Gastroesophageal sphincter (tissue), 4 donors: Measurements from ENCODE around the gene CSNK1G3. TPM values are rescaled to one million over a fixed set of nuclear protein-coding genes. Genes with fewer than 3 reads are reported as not detected.
"Not testable (repeated sequence)": the region's sequence is repeated elsewhere in the genome, so short reads cannot be mapped to it uniquely, and the experiment has no call there.

ENCODE experiments used
- ATAC-seq: fragments of 150-250 bp; one replicate; pipeline ENCODE4 v1.9.1; 2016; ENCODE audit warnings: mild to moderate bottlenecking, moderate library complexity
- H3K27ac ChIP-seq, 4 donors: fragments of 200-600 bp; sonication (generic) in 3 of 4; 1 replicate in 3 of 4; 2 replicates in 1 of 4; pipeline ENCODE4 v1.5.1; 2016 to 2019
- H3K27me3 ChIP-seq: fragments of 200-600 bp; sonication (generic); one replicate; pipeline ENCODE4 v1.5.1; 2019
- H3K36me3 ChIP-seq, 2 donors: fragments of 200-600 bp; sonication (generic); one replicate each; pipeline ENCODE4 v1.5.1; 2019; ENCODE audit warnings: control low read depth in 1 of 2
- H3K4me1 ChIP-seq, 3 donors: fragments of 200-600 bp; sonication (generic); 1 replicate in 2 of 3; 2 replicates in 1 of 3; pipeline ENCODE4 v1.5.1; 2016 to 2019; ENCODE audit warnings: control low read depth in 2 of 3
- H3K4me3 ChIP-seq, 2 donors: fragments of 200-600 bp; sonication (generic); one replicate each; pipeline ENCODE4 v1.5.1; 2019; ENCODE audit warnings: mild to moderate bottlenecking in 1 of 2, moderate library complexity in 1 of 2
- H3K9me3 ChIP-seq, 3 donors: fragments of 200-600 bp; sonication (generic); one replicate each; pipeline ENCODE4 v1.5.1; 2017 to 2019; ENCODE audit warnings: control low read depth in 2 of 3
- CTCF ChIP-seq, 4 experiments: fragments of 200-600 bp in 2 of 4; fragments of 450-650 bp in 2 of 4; sonication (generic) in 1 of 4; IDR thresholded peaks; one replicate each; pipeline ENCODE4 v1.5.1; 2017 to 2019; ENCODE audit warnings: antibody characterized with exemption in 4 of 4, mild to moderate bottlenecking in 2 of 4, moderate library complexity in 2 of 4
- EP300 ChIP-seq: sonication (generic); formaldehyde crosslinking; IDR thresholded peaks from one replicate; pipeline ENCODE4 v1.6.1; 2017; ENCODE audit warnings: antibody characterized with exemption, mild to moderate bottlenecking
- POLR2A ChIP-seq, 2 donors: fragments of 450-650 bp; IDR thresholded peaks; one replicate each; pipeline ENCODE4 v1.6.1; 2017; ENCODE audit warnings: antibody characterized with exemption in 2 of 2, mild to moderate bottlenecking in 2 of 2, moderate library complexity in 1 of 2
- POLR2AphosphoS5 ChIP-seq: sonication (generic); formaldehyde crosslinking; IDR thresholded peaks from one replicate; pipeline ENCODE4 v1.6.1; 2017; ENCODE audit warnings: antibody characterized with exemption
- WGBS, 2 donors: methylation state at CpG; one replicate each; pipeline ENCODE4 v1.1.5; 2018; ENCODE audit warnings: low coverage in 1 of 2; 5-methylcytosine and 5-hydroxymethylcytosine counted together
- total RNA-seq, 4 donors: library from RNA; depleted of rRNA; stranded (reverse); fragments of >200 nt; gene quantifications; one replicate each; pipeline ENCODE4 v1.1.0, GENCODE V29; 2016

Gene CSNK1G3
- total RNA-seq: 10 to 100 TPM; 42.8 to 65.0 (median 55.6) TPM

- H3K9me3 ChIP-seq: no peaks in the 10 kb centered on the region
- TF ChIP-seq POLR2AphosphoS5 (peak; percentile 99), POLR2A (IDR thresholded peaks at IDR 0.05) (peak; percentile 87 to 90), EP300 (no peak), CTCF (IDR thresholded peaks at IDR 0.05) (peak in 1 of 4 experiments; percentile 8)
- ATAC-seq: peak; percentile 98
- no peaks in the 10 kb centered on the region for H3K36me3 ChIP-seq
- H3K4me1 ChIP-seq: peaks cover 0 to 43% (median 9%) of the 10 kb centered on the region in 3 donors
- H3K27me3 ChIP-seq: no peaks in the 10 kb centered on the region
- peak within 1 kb of the TSS; percentile 85 to 86 for H3K4me3 ChIP-seq
- H3K27ac ChIP-seq: peak within 1 kb of the TSS; percentile 85 to 98 (median 97)
- 2 to 4% methylated on average over 21 to 35 of the region's 82 CpGs for WGBS, 2 donors
Measured at GRCh38 chr5:123511648-123512605, at the start of gene CSNK1G3. Gene CSNK1G3, plus strand, starts transcription at chr5:123512177. Its CDS starts 33,487 bp downstream, at chr5:123545664.

GRCh38 chr5:123466839-123467238, 45.1 kb upstream of the CSNK1G3 start:
- WGBS, 2 donors: 75% methylated on average over 1 of the region's 1 CpG; no CpG with 5 or more reads in 1 of the 2 donors

GRCh38 chr5:123471385-123471784, 40.6 kb upstream of the CSNK1G3 start:
- Histone ChIP-seq H3K27ac (no peak overlapping the region), H3K4me3 (no peak overlapping the region), H3K4me1 (no peaks in the 10 kb centered on the region), H3K9me3 (no peaks in the 10 kb centered on the region), H3K27me3 (no peaks in the 10 kb centered on the region), H3K36me3 (no peaks in the 10 kb centered on the region)
- TF ChIP-seq EP300: no peak
- TF ChIP-seq CTCF (IDR thresholded peaks at IDR 0.05): no peak
- no peak for TF ChIP-seq POLR2A (IDR thresholded peaks at IDR 0.05)
- no peak for TF ChIP-seq POLR2AphosphoS5
- WGBS, 2 donors: 83 to 85% methylated on average over 3 of the region's 3 CpGs
- ATAC-seq: no peak

More at GRCh38 chr5:123466839-123467238, 45.1 kb upstream of the CSNK1G3 start:
- H3K4me3 ChIP-seq, H3K27me3 ChIP-seq, H3K36me3 ChIP-seq, H3K27ac ChIP-seq, H3K9me3 ChIP-seq, ATAC-seq, H3K4me1 ChIP-seq: not testable (repeated sequence)

GRCh38 chr5:123472150-123472924, 39.6 kb upstream of the CSNK1G3 start:
- TF ChIP-seq EP300 (no peak), POLR2AphosphoS5 (no peak), POLR2A (IDR thresholded peaks at IDR 0.05) (no peak), CTCF (IDR thresholded peaks at IDR 0.05) (no peak)
- no peaks in the 10 kb centered on the region for H3K4me1 ChIP-seq
- no peak for ATAC-seq
- H3K27me3 ChIP-seq: no peaks in the 10 kb centered on the region
- 79 to 80% methylated on average over 8 of the region's 8 CpGs for WGBS, 2 donors
- H3K9me3 ChIP-seq: no peaks in the 10 kb centered on the region
- H3K36me3 ChIP-seq: no peaks in the 10 kb centered on the region
- H3K4me3 ChIP-seq: no peak overlapping the region
- H3K27ac ChIP-seq: no peak overlapping the region

GRCh38 chr5:123474228-123474627, 37.7 kb upstream of the CSNK1G3 start:
- Histone ChIP-seq H3K27ac (no peak overlapping the region), H3K4me1 (no peaks in the 10 kb centered on the region), H3K27me3 (no peaks in the 10 kb centered on the region), H3K36me3 (no peaks in the 10 kb centered on the region), H3K4me3 (no peak overlapping the region), H3K9me3 (no peaks in the 10 kb centered on the region)
- no peak for ATAC-seq
- no peak for TF ChIP-seq POLR2AphosphoS5
- TF ChIP-seq CTCF (IDR thresholded peaks at IDR 0.05): no peak
